NOMO-1 (cell line): Measurements from ENCODE around the gene C19orf33.

Experiments used
- DNase-seq, 2 experiments: peaks; one replicate each; lab custom pipeline; 2025; ENCODE audit not compliant: unreplicated experiment in 2 of 2; lab: John Stamatoyannopoulos, UW

Gene C19orf33

DNA sequence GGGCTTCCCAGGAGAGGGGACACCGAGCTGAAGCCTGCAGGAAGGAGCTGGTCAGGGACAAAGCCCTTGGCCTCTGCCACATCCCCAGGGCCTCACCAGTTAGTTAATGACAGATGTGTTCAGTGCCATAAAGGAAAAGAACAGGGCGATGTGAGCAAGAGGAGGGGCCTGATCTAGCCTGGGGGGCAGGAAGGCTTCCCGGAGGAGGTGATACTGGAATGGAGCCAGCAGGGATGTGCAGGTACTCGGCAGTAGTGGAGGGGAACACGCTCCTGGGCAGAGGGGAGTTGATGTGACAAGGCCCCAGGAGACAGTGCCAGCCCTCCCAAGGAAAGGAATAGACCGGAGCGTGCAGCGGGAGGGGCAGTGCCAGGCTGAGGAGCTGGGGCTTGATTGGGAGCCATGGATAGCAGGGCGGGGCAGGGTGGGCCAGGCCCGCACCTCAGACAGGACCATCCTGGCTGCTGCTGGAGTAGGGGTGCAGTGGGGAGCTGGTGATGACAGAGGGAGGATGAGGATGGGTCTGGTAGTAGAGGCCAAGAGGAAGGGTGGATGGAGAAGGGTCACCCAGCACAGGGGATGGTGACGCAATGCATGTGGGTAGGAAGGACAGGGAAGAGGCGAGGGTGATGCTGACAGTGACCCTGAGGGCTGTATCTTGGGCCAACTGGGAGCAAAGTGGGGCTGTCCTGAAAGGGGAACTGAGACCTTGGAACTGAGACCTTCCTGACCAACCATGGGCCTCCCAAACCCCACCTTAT lies 4.1 kb downstream of the C19orf33 start:
- no peak for DNase-seq

DNA sequence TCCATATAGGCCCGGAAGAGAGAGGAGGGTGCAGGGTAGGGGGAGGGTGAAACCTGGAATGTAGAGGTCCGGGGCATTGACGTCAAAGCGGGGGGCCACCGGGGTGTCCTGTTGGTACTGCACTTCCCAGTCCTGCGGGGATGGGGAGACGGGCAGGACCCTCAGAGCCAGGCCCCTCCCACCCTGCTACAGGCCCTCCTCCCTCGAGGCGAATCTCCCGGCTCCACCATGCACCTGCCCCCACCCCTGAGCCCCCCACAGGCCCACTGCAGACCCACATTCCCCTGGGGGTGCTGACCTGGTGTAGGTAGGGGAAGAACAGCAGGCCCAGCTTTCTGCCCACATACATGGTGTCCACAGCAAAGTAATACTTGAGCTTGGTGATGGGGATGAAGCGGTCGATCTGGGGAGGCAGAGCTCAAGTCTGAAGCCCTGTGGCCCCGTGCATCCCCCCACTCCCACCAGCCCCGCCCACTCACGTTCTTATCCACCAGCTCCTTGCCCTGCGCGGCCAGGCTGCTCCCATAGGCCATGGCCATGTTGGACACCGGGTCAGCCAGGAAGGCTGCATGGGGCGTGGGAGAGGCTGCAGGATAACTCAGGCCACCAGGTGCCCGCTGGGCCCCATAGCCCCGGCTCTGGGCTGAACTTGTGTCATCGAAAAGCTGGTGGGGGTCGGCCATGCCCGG lies 5.0 kb downstream of the C19orf33 start:
- no peak for DNase-seq

DNA sequence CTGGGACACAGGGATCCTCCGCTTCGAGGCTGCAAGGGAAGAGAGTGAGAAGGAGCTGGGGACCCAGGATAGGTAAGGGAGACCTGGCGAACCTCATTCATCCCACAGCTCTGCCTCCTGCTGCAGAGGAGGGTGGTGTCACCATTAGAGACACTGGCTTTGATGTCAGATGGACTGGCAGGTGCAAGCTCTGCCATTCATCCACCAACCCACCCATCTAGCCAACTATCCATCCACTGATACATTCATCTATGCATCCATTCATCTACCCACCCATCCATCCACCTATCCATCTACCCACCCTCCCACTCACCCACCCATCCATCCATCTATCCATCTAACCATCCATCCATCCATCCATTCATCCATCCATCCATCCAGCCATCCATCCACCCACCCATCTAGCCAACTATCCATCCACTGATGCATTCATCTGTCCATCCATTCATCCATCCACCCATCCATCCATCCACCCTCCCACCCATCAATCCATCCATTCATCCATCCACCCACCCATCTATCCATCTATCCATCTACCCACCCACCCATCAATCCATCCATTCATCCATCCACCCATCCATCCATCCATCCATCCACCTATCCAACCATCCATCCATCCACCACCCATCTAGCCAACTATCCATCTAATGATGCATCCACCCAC lies 5.7 kb downstream of the C19orf33 start:
- no peak for DNase-seq

DNA sequence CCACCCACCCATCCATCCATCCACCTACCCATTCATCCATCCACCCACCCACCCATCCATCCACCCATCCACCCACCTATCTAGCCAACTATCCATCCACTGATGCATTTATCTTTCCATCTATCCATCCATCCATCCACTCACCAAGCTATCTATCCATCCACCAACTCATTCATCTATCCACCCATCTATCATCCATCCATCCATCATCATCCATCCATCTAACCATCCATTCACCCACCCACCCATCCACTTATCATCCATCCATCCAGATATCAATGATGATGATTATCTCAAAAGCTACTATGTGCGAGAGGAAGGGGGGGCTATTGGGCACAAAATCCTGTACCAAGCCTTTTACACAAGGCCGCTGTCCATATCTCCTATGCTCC lies 6.2 kb downstream of the C19orf33 start:
- no peak for DNase-seq

DNA sequence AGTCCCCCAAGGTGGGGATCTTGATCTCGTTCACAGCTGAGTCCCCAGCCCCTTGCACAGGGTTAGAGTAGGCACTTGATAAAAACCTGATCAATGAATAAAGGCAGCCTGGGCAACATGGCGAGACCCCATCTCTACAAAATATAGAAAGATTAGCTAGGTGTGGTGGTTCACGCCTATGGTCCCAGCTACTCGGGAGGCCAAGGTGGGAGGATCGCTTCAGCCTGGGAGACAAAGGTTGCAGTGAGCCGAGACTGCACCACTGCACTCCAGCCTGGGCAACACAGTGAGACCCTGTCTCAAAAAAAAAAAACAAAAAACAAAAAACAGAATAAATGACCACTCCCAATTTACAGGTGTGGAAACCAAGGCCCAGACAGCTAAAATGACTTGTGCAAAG lies 6.9 kb downstream of the C19orf33 start:
- no peak for DNase-seq

DNA sequence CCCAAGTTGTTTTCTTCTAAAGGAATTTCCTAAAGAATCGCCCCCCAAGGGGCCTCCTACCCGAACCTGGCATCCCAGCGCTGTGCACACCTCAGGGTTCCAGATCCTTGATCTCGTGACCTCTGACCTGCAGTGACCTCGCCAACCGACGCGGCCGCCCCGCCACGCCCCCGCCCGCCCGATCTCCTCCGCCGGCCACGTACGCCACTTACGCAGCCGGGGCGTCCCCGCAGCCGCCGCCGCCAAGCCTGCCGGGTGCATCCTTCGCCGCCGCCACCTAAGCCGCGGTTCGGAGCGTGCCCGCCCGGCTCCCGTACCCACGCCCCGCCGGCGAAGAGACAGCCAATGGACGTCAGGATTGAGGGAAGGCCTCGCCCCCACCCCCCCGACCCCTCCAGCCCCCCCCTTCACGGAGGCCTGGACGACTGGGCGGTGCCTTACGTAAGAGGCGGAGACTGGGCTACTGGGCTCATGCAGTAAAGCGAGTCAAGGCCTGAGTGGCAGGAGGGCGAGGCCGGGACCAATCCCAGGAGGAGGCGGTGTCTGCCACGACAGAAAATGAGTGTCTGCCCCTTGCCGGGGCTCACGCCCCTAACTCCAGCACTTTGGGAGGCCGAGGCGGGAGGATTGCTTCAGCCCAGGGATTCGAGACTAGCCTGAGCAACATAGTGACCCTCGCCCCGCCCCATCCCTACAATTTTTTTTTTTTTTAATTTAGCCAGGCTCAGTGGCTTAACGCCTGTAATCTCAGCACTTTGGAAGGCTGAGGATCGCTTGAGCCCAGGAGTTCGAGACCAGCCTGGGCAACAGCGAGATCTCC lies 11.8 kb downstream of the C19orf33 start, which contains the start of gene YIF1B:
Gene YIF1B (minus strand): TSS at position 291 of the 820 bp plus-strand sequence. CDS start 30 bp downstream, at position 261.
- DNase-seq = peak; percentile 97 to 98

DNA sequence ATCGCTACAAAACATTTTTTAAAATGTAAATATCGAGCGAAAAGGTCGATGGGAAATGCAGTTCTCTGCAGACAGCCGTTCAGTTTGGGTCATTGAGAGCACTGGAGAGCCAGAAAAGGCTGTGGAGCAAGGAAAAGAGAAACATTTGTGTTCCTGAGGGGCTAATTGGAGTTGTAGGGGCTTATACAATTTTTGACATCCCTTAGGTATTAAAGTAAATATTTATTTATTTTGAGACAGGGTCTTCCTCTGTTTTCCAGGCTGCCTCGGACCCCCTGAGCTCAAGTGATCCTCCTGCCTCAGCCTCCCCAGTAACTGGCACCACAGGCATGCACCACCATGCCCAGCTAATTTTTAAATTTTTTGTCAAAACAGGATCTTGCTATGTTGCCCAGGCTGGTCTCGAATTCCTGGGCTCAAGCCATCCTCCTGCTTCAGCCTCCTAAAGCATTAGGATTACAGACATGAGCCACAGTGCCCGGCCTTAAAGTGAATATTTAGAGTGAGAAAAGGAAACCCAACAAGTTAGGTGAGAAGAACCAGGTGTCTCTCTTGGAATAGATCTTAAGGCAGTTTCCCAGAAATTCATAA lies 12.5 kb downstream of the C19orf33 start:
- DNase-seq = peak; percentile 47 to 59

DNA sequence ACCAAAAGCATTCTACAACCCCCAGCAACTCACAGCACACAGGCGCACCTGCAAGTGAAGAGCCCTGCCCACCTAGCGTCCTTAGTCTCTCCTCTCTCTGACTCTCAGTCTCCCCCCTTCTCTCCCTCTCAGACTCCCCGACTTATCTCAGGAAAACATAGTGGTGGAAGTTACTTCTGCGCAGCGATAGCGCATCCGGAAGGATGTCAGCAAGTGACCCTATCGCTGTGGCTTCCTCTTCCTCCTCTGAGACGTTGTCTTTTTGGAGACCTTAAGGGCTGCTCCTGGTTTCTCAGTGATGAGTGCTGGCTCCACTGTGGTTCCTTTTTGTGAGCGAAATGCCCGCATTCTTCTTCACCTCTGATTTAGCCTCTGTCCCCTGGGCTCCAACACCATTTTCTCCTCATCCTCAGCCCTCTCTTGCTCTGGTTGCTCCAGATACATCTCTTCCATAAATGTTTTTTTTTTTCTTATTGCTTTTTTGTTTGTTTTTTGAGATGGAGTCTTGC lies 13.1 kb downstream of the C19orf33 start:
- peak; percentile 49 to 78 for DNase-seq

DNA sequence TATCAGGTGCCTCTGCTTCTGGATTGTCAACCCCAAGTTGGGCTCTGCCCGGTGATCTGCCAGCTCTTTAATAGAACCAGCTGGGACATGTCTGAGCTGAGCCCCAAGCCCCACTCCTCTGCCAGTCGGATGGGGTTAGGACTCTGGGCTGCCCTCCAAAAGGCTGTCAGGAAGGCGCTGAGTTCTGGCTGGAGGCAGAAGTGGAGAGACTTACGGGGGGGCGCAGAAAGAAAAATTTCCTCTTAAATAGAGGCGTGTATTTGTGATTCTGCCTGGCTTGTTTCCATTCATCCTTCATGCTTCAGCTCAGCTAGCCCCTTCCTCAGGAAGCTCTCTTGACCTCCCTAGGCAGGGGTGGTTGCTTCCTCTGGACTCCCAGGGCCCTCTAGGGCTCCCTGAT lies 14.6 kb downstream of the C19orf33 start:
- DNase-seq = no peak

DNA sequence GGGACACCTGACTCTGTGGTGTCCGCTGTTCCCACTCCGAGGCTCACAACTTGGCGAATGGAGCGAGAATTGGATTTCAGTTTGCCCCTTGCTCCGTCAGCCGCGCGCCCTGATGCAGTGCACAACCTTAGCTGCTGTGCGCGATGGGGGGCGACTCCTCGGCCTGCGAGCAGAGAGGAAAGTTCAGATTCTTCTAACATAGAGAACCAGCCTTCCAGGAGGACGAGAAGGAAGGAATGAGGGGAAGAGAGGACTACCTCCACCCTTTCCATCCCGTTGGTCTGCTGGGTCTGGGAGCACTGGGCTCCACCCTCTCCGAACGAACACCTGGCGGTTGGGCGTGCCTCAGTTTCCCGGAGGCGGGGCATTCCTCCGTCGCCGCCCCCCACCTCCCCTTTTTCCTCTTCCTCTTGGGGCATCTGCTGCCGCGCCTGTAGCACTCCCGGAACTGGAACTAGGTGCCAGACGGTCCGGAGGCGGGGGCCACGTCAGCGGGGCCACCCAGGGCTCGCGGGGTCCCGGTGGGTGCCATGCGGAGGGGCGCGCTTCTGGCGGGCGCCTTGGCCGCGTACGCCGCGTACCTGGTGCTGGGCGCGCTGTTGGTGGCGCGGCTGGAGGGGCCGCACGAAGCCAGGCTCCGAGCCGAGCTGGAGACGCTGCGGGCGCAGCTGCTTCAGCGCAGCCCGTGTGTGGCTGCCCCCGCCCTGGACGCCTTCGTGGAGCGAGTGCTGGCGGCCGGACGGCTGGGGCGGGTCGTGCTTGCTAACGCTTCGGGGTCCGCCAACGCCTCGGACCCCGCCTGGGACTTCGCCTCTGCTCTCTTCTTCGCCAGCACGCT lies 15.6 kb downstream of the C19orf33 start, which contains the start of gene KCNK6:
Gene KCNK6 (plus strand): TSS at position 425 of the 838 bp plus-strand sequence. CDS start 106 bp downstream, at position 531.
- DNase-seq = peak; percentile 9 to 11

DNA sequence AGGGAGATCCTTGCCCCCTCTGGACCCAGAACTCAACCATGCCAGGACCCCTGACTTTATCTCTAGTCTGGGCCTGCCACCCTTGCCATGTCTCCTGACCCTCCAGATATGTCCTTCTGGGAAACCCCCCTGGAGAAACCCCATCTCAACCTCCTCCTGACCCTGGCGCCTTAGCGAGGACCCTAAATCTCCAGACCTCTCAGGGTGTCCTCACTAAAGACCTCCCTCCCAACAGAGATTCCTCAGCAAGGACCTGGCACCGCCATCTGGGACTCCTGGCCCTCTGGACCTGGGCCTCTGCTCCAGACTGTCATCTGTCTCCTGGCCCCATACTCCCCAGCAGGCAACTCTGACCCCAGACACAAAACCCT lies 16.9 kb downstream of the C19orf33 start:
- no peak for DNase-seq

DNA sequence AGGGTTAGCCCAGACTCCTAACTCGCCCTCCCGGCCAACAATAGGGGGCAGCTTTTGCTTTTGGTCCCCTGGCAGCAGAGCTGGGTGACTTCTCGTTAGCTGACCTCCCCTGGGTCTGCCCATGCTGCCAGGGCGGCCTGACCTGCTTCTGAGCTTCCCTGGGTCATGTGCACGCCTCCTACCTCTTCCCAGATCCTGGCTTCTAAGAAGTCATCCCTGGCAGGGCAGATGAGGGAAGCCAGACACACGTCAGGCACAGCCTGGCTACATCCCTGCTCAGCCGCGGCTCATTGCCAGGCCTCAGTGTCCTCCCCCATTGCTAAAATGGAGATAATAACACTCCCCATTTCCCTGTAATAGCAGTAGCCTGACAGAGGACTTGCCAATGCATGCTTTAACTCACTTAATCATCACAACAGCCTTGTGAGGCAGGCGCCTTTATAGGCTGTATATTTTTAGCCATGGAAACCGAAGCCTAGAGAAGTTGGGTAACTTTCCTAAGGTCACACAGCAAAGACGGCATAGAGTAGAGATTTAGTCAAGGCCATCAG lies 17.7 kb downstream of the C19orf33 start:
- DNase-seq = no peak

DNA sequence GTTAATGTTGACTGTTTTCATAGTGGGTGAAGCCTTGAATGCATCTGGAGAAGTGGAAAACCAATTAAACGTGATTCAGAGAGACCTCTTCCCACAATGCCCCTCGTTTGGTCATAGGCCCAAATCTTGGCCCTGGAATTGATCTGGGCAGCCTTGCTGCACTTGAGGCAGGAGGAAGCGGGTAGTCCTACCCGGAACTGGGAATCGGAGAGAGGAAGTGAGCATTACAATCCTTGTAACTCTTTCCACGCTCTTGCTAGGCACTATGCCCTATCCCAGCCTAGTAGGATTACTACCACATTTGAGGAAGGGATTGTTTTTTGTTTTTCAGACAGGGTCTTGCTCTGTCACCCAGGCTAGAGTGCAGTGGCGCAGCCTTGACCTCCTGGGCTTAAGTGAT lies 19.2 kb downstream of the C19orf33 start:
- no peak for DNase-seq

DNA sequence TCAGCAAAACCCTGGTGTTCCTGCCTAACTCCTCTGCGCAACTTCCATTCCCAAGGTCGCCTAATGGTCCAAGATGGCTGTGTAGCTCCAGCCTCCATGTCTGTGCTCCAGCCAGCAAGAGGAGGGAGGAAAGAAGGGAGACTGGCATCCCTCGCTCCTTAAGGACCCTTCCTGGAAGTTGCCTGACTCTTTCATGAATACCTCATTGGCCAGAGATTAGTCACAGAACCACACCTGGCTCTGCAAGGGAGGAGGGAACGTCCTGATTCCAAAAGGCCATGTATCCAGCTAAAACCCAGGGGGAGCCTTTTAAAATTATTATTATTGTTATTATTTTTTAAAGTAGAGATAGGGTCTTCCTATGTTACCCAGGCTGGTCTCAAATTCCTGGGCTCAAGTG lies 20.4 kb downstream of the C19orf33 start:
- DNase-seq = no peak

DNA sequence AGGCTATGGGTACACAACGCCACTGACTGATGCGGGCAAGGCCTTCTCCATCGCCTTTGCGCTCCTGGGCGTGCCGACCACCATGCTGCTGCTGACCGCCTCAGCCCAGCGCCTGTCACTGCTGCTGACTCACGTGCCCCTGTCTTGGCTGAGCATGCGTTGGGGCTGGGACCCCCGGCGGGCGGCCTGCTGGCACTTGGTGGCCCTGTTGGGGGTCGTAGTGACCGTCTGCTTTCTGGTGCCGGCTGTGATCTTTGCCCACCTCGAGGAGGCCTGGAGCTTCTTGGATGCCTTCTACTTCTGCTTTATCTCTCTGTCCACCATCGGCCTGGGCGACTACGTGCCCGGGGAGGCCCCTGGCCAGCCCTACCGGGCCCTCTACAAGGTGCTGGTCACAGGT lies 22.5 kb downstream of the C19orf33 start:
- no peak for DNase-seq

DNA sequence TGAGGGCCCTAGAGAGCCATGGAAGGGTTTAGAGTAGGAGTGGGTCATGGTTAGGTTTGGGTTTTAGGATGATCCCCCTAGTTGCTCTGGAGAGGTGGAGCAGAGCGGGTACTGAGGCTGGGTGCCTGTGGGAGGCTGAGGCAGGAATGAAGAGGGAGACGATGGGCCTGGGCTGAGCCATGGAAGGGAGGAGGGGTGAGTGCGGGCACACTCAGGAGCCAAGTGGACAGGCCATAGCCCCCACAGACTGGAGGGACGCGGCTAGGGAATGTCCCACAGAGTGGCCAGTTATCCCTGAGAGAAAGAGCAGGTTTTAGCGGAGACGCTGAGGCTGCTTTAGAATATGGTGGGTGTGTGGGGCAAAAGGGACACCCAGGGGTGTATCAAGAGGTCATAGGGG lies 25.6 kb downstream of the C19orf33 start:
- no peak for DNase-seq

DNA sequence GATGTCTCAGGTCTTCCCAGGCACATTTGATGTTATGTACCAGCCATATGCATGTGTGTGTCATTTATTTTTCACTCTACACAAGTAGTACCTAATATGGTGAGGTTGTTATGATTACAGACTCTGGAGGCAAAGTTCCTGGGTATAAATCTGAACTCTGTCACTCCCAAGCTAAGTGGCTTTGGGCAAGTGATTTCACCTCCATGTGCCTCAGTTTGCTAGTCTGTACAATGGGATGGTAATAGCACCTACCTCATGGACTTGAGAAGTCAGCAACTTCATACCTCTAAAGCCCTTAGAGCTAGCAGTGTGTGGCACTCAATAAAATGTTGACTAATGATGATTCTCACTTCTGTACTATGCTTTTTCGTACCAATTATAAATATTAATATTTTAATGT lies 27.7 kb downstream of the C19orf33 start:
- DNase-seq = no peak

DNA sequence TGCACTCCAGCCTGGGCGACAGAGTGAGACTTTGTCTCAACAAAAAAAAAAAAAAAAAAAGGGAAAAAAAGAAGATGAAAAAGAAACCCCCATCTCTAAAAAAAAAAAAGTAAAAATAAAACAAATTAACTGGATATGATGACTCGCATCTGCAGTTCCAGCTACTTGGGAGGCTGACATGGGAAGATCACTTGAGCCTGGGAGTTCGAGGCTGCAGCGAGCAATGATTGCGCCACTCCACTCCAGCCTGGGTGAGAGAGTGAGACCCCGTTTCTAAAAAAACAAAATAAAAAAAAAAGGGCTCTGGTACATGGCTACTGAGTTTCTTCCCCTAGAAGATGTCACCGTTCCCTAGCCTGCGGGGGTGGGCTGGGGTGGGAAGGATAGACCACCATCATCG lies 29.2 kb downstream of the C19orf33 start:
- no peak for DNase-seq
